GM19099 (cell line): Measurements from ENCODE around the gene ZNHIT2.

ENCODE experiments used
- POLR2A ChIP-seq: IDR thresholded peaks from 3 replicates; pipeline ENCODE4 v1.6.1; 2011; ENCODE audit warnings: low read depth; ENCODE audit not compliant: insufficient read length; ENCODE audit errors: extremely low read depth

Gene ZNHIT2

GRCh38 chr11:65115361-65116082, 2.0 kb downstream of the ZNHIT2 start:
- no peak for TF ChIP-seq POLR2A

DNA sequence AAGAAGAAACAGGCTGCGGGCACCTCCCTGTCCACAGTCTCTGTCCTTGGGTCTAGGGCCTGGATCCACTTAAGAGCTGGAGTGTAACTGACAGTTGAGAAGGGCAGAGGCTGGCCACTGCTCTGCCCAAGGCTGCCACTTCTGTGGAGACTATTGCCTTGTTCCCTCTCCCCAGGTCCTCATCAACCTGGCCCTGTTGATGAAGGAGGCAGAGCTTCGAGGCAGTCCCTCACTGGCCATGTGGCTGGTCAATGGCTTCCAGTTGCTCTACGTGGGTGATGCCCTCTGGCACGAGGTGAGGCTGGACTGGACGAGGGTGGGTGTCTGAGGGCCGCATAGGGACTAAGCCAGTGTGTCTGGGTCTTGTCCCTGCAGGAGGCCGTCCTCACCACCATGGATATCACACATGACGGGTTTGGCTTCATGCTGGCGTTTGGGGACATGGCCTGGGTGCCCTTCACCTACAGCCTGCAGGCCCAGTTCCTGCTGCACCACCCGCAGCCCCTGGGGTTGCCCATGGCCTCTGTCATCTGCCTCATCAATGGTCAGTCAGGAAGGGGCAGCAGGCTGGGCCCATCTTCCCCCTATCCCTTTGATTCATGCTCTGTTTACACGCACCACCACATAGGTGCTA, 2.8 kb downstream of the ZNHIT2 start:
- no peak for TF ChIP-seq POLR2A

- no peak for TF ChIP-seq POLR2A
Measured at GRCh38 chr11:65113839-65114238, 3.7 kb downstream of the ZNHIT2 start.

GRCh38 chr11:65113361-65113756, 4.1 kb downstream of the ZNHIT2 start:
- no peak for TF ChIP-seq POLR2A

GRCh38 chr11:65112546-65113360, 4.7 kb downstream of the ZNHIT2 start:
- peak; percentile 48 for TF ChIP-seq POLR2A

DNA sequence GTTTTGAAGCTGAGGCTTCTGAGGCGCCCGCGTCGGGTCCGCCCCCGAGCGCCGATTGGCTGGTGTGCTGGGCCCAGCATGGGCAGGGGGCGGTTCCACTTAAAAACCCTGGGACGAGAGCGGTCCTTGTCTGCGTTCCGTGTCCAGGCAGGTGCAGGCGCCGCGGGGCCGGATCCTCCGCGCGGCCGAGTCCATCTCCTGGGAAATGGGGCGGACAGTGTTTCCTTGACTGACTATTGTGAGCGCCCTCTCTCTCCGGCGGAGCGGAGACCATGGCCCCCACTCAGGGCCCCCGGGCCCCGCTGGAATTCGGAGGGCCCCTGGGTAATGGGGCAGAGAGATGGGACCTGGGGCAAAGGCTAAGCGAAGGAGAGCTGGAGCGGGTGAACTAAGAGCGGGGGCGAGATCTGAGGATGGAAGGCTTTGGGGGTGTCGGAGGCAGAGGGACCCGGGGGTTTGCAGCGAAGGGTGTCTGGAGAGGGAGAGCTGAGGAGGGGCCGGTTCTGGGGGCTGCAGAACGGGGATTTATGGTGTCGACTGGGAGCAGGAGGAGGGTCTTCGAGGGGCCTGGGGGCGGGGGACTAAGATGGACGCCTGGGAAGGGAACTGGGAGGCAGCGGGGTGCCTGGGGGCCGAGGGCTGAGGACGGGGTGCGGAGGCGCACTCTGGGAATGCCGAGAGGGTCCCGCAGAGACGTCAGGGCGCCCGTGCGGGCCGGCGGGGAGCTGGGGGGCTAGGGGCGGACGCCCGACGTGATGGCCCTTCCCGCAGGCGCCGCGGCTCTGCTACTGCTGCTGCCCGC, 5.6 kb downstream of the ZNHIT2 start, which contains the start of gene TM7SF2:
Gene TM7SF2 (plus strand): TSS at position 129 of the 802 bp plus-strand sequence. CDS start 144 bp downstream, at position 273.
- peak; percentile 95 for TF ChIP-seq POLR2A

GRCh38 chr11:65111159-65111743, 6.2 kb downstream of the ZNHIT2 start:
- TF ChIP-seq POLR2A = no peak

GRCh38 chr11:65110354-65110861, 7.1 kb downstream of the ZNHIT2 start:
- TF ChIP-seq POLR2A = no peak

- no peak for TF ChIP-seq POLR2A
Measured at GRCh38 chr11:65109231-65110198, 8.0 kb downstream of the ZNHIT2 start.

- TF ChIP-seq POLR2A = no peak
Measured at GRCh38 chr11:65108469-65109123, 8.9 kb downstream of the ZNHIT2 start.

DNA sequence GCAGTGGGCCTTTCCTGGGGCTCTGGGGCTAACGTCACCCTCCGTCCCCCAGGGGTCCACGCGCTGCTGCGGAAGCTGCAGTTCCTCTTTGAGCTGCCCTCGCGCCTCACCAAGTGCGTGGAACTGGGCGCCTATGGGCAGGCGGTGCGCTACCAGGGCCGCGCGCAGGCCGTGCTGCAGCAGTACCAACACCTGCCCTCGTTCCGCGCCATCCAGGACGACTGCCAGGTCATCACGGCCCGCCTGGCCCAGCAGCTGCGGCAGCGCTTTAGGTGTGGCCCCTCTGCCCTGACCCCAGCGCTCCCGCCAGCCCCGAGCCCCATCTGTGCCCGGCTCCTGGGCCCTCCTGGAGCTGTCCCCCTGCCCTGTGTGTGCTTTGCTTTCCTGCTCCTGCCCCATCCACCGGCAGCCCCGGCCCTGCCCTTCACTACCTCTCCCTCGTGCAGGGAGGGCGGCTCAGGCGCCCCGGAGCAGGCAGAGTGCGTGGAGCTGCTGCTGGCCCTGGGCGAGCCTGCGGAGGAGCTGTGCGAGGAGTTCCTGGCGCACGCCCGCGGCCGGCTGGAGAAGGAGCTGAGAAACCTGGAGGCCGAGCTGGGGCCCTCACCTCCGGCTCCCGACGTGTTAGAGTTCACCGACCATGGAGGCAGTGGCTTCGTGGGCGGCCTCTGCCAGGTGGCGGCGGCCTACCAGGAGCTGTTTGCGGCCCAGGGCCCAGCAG, 9.6 kb downstream of the ZNHIT2 start:
- no peak for TF ChIP-seq POLR2A

DNA sequence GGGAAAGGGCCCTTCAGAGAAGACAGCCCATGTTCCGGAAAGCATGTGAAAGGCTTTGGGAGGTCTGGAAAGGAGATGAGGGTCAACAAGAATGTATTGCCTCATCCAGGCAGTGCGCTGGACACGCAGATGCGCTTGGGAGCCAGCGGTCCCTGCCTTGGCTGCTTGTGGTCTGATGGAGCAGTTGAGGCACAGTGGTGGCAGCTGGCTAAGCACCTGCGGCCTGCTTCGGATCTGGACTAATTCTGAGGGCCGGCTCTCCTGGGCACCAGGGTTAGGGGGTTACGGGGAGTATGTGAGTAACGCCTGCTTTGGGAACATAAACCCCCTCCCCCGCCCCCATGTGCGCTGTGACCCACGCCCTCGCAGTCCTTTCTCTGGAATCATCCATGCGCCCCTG, 10.4 kb downstream of the ZNHIT2 start:
- no peak for TF ChIP-seq POLR2A
